Spinal cord (tissue), 10 donors: Measurements from ENCODE around the gene XPO6. TPM values are rescaled to one million over a fixed set of nuclear protein-coding genes. Genes with fewer than 3 reads are reported as not detected.
A peak's percentile ranks its signal among the peaks of the same experiment; 100 is the strongest.

Source experiments
- DNase-seq, 6 donors: peaks; one replicate each; pipeline versions ENCODE4 v3.0.0 to v3.0.0-alpha.2; 2013 to 2015; ENCODE audit warnings: low spot score in 6 of 6, low read depth in 4 of 6
- H3K27ac ChIP-seq: one replicate; pipeline ENCODE4 v1.5.1; 2013; ENCODE audit warnings: low read depth, low read length, control low read depth
- H3K27me3 ChIP-seq: one replicate; pipeline ENCODE4 v1.6.1; 2013; ENCODE audit warnings: low read length; ENCODE audit not compliant: control insufficient read depth, insufficient read depth
- H3K36me3 ChIP-seq: one replicate; pipeline ENCODE4 v1.6.1; 2013; ENCODE audit warnings: low read length; ENCODE audit not compliant: control insufficient read depth, insufficient read depth
- H3K4me1 ChIP-seq: one replicate; pipeline ENCODE4 v1.6.1; 2013; ENCODE audit warnings: low read length; ENCODE audit not compliant: control insufficient read depth, insufficient read depth
- H3K4me3 ChIP-seq: one replicate; pipeline ENCODE4 v1.5.1; 2013; ENCODE audit warnings: low read depth, low read length, control low read depth
- H3K9me3 ChIP-seq: one replicate; pipeline ENCODE4 v1.6.1; 2013; ENCODE audit warnings: low read length; ENCODE audit not compliant: control insufficient read depth, insufficient read depth
- WGBS: methylation state at CpG from one replicate; pipeline ENCODE4 v1.1.5; 2013; ENCODE audit warnings: missing lambda C conversion rate; ENCODE audit not compliant: insufficient coverage; 5-methylcytosine and 5-hydroxymethylcytosine counted together
- polyA plus RNA-seq, 2 donors: library from polyadenylated mRNA; unstranded; fragments of 120-200 nt; gene quantifications; one replicate each; pipeline ENCODE4 v1.2.1, GENCODE V29; 2013; ENCODE audit not compliant: insufficient read length in 2 of 2
- total RNA-seq, 2 donors: library from RNA; depleted of rRNA in 1 of 2; stranded (reverse); fragments of 120-200 nt in 1 of 2; fragments of >200 nt in 1 of 2; gene quantifications; one replicate each; pipeline versions ENCODE4 v1.2.3 to v1.2.4, GENCODE V29; 2013 to 2014
- donor health status: healthy.

XPO6 gene
- total and polyA plus RNA-seq, 4 donors: 84.1 to 164 (median 116) TPM

DNA sequence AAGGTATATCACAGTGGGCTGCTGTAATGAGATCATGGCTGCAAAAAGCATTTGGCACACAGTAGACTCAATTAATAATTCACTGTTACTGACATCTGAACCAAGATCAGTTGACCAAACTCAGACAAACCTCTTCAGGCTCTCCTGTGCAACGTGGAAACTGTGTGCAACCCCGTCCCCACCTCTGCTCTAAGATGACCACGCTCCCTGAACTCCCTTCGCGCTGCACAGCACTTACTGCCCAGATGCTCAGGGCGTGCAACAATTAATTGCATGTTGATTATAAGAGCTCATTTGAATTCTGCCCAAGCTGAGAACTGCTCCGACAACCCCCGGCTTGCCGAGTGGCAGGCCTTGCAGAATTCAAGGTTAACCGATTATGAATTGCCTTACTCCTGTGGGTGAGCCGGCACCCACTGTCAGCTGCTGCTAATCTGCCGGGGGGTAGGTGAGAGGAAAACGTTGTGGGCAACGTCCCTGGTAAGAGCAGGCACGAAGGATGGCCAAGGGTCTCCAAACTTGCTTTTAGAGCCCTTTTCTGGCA lies 147.0 kb downstream of the XPO6 start:
- 55% methylated on average over 10 of the region's 15 CpGs for WGBS
- no peak overlapping the region for H3K4me3 ChIP-seq
- H3K4me1 ChIP-seq: peaks cover 21% of the 10 kb centered on the region
- peaks cover 21% of the 10 kb centered on the region for H3K27me3 ChIP-seq
- no peaks in the 10 kb centered on the region for H3K36me3 ChIP-seq
- DNase-seq: peak in 1 of 6 donors; percentile 29
- no peak overlapping the region for H3K27ac ChIP-seq
- no peaks in the 10 kb centered on the region for H3K9me3 ChIP-seq

DNA sequence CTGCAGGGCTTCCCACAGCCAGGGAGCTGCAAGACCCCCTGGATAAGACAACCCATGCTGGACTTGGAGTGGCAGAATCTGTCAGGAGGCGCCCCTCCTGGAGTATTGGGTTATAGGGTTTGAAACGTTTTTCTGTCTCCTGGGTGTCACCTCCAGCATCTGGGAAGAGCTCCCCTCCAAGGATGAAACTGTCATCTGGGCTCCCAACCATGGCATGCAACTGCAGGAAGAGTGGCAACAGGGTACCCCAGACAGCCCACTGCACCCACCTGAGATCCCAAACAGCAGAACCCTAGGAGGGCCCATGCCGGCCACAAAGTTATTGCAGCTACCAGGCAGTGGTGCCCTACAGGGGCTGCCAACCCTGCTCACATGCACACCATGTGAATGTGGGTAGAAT lies 147.6 kb downstream of the XPO6 start:
- no peak overlapping the region for H3K27ac ChIP-seq
- H3K4me1 ChIP-seq: peaks cover 26% of the 10 kb centered on the region
- H3K36me3 ChIP-seq: no peaks in the 10 kb centered on the region
- DNase-seq: peak in 1 of 6 donors; percentile 21
- H3K27me3 ChIP-seq: peaks cover 21% of the 10 kb centered on the region
- H3K4me3 ChIP-seq: peak overlapping the region; percentile 29
- no peaks in the 10 kb centered on the region for H3K9me3 ChIP-seq
- WGBS: 62% methylated on average over 2 of the region's 3 CpGs

DNA sequence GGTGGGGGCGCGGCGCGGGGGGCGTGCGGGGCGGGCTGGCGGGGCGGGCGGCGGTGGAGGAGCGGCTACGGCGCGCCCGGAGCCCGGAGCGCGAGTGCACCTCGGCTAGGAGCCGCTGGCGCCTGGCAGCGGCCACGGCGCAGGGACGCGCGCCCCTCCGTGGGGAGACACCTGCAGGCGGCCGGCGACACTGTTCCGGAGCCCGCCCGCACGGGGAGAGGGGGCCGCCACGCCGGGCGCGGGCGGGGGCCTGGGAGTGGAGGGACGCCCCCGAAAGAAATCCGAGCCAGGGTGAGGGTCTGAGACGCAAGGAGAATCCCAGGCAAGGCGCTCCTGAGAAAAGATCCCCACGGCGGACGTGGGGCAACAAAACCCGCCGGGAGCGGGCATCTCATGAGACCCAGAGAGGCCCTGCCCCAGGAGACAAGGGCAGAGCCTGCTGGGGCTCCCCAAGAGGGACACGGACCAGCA lies 148.1 kb downstream of the XPO6 start, which contains the start of gene GSG1L:
GSG1L (minus strand) TSS at position 124 of the 471 bp plus-strand sequence. CDS start 290 bp downstream, outside the sequence.
- no peaks in the 10 kb centered on the region for H3K36me3 ChIP-seq
- DNase-seq: peak in 2 of 6 donors; percentile 61 to 71
- H3K27ac ChIP-seq: no peak within 1 kb of the TSS
- H3K4me1 ChIP-seq: peaks cover 27% of the 10 kb centered on the region
- peaks cover 21% of the 10 kb centered on the region for H3K27me3 ChIP-seq
- no peaks in the 10 kb centered on the region for H3K9me3 ChIP-seq
- under 1% methylated on average over 54 of the region's 54 CpGs for WGBS
- peak within 1 kb of the TSS; percentile 32 for H3K4me3 ChIP-seq

DNA sequence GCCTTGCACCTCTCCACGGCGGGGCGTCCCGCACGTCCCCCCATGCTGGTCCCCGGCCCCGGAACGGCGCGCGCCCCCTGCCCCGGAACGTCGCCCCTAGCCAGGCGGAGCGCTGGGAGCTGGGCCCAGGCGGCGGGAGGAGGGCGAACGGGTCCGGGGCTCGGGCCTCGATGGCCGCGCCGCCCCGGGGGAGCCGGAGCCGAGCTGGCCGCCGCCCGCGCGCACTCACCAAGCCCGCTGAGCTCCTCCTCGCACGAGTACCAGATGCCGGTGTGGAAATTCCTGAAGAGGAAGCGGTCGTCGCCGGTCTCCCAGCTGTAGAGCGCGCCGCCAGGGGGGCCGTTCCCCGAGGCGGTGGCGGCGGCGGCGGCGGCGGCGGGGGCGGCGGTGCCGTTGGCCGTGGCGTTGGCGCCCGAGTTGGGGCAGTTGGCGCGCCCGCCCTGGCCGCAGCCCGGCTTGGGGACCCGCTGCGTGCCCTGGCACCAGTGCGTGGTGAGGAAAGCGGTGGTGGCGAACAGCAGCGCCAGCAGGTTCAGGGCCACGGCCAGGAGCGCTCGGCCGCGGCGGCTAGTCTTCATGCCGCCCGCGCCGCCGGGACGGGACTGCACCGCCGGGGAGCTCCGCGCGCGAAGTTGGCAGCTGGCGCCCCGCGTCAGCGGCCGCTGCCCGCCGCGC lies 148.8 kb downstream of the XPO6 start:
- Histone ChIP-seq H3K9me3 (no peaks in the 10 kb centered on the region), H3K36me3 (no peaks in the 10 kb centered on the region), H3K27ac (no peak overlapping the region), H3K4me1 (peaks cover 27% of the 10 kb centered on the region), H3K27me3 (peaks cover 21% of the 10 kb centered on the region), H3K4me3 (peak overlapping the region; percentile 32)
- DNase-seq: peak in 2 of 6 donors; percentile 33 to 36
- WGBS: under 1% methylated on average over 99 of the region's 99 CpGs

DNA sequence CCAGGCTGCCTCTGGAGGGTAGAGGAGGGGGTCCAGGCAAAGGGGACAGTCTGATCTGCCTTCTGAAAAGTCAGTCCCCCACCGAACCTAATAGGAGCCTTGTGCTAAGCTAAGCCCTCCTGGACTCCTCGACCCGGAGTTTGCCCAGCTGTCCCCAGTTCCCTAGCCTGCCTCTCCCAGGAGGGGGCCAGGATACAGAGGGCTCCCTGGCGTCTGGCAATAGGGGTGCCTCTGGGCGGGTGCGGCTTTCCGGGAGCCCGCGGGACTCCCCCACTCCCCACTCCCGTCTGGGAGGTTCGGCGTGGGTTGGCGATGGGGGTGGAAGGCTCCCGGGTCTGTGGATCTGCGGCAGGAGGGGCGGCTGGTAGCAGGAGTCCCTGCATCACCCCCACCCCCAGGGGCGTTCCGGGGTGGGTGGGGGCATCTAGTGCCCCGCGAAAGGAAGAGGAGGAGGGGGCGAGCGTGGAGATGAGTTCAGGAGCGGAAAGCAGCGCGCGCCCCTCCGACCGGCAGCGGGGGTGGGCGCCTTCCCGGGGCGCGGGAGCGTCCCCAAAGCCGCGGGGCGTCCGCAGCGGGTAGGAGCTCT lies 149.4 kb downstream of the XPO6 start:
- 2% methylated on average over 25 of the region's 39 CpGs for WGBS
- H3K4me1 ChIP-seq: peaks cover 27% of the 10 kb centered on the region
- peak overlapping the region; percentile 32 for H3K4me3 ChIP-seq
- no peak for DNase-seq
- no peak overlapping the region for H3K27ac ChIP-seq
- no peaks in the 10 kb centered on the region for H3K36me3 ChIP-seq
- H3K9me3 ChIP-seq: no peaks in the 10 kb centered on the region
- H3K27me3 ChIP-seq: peaks cover 21% of the 10 kb centered on the region

DNA sequence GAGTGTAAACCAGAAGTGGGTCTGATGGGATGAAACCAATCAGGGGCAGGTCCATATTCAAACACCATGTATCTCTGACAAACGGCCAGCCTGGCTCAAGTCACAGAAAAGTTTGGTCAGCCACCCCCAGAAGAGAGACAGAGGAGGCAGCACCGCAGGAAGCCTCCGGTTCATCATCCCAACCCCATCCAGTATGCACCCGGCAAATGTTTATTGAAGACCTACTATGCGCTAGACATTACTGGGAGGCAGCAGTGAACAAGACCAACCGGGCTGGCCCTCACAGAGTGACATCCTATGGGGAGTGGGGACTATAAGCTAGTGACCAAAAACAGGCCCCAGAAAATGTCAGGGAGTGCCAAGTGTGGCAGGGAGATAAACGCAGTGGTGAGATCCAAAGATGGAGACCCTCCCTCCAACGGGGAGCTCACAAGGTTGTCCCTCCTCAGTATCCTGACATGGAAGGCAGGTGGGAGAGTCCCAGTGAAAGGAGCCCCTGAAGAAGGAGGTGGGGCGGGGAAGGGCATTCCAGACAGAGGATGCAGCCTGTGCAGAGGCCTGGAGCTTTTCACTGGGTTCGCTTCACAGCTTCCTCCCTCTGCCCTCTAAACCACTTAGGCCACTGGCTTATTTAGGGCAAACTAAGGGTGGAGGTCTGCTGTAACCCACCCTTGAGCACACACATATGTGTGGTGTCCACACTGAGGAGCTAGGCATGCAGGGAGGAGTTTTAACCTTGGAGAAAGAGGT lies 150.2 kb downstream of the XPO6 start:
- 79% methylated on average over 4 of the region's 10 CpGs for whole genome bisulfite sequencing
- H3K4me1 ChIP-seq: peaks cover 27% of the 10 kb centered on the region
- peaks cover 21% of the 10 kb centered on the region for H3K27me3 ChIP-seq
- no peak overlapping the region for H3K4me3 ChIP-seq
- H3K9me3 ChIP-seq: no peaks in the 10 kb centered on the region
- H3K27ac ChIP-seq: no peak overlapping the region
- no peaks in the 10 kb centered on the region for H3K36me3 ChIP-seq
- no peak for DNase-seq

DNA sequence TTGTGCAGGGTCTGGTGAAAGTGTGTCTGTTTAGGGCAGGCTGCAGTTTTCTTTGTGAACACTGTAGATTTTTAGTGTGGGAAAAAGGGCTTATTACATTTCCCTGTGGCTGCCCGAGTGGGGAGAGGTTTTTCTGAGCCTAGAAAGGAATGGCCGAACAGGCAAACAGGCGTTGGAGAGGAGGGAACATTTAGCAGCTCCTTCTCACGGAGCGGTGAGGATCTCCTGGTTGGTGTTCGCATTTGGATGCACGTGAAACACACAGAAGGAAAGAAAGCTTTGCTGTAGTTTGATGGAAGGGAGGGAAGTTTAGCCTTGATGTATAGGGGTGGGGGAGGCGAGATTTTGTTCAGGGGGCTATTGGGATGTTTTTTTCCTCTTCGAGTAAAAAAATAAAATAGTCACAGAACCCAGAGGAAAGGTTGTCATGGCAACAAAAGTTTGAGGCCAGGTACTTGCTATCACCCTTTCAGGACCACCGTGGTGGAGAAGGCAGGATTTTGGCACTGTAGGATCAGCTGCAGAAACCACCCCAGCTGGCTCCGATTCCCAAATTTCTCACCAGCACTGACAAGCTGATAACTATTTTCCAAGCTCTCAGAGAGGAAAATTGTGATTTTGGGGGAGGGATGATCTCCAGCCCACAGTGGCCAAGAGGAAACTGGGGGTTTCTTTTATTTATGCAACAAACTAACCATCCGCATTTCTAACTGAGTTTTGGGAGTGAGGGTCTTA lies 151.8 kb downstream of the XPO6 start:
- DNase-seq: peak in 2 of 6 donors; percentile 36 to 47
- no peak overlapping the region for H3K4me3 ChIP-seq
- 10% methylated on average over 9 of the region's 12 CpGs for WGBS
- no peaks in the 10 kb centered on the region for H3K36me3 ChIP-seq
- no peaks in the 10 kb centered on the region for H3K9me3 ChIP-seq
- H3K27me3 ChIP-seq: peaks cover 18% of the 10 kb centered on the region
- no peak overlapping the region for H3K27ac ChIP-seq
- peaks cover 27% of the 10 kb centered on the region for H3K4me1 ChIP-seq

DNA sequence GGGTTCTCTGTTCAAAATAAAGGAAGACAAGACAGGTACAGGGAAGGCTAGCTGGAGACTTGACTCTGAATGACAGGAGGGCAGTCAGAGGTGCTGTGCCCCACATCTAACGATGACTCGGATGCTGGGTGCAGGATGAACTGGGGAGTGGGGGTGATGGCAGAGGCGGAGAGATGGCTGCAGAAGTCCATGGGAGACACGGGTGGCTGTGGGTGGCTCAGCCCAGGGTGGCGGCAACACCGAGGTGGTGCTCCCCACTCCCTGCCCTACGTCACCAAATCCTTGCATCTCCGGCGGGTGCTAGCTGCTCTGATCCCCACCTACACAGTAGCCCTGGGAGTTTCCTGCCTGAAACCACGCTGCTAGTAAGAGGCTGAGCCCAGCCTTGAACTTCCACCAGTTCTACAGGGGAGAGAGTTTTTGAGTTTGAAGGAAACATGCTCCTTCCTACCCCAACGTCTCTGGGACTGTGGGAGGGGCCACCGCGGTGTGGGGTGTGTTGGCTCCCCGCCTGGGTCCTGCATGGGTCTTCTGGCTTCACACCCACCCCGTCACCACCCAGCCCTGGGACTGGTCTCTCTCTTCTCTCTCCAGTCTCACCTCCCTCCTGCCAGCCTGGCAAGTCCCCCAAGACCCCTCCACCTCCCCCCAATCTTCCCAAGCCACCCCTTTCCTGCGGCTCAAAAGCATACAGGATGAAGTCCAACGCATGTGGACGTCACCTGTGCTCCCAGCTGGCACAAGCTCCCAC lies 152.8 kb downstream of the XPO6 start:
- Histone ChIP-seq H3K27ac (no peak overlapping the region), H3K4me1 (peaks cover 19% of the 10 kb centered on the region), H3K36me3 (no peaks in the 10 kb centered on the region), H3K4me3 (no peak overlapping the region), H3K27me3 (peaks cover 9% of the 10 kb centered on the region), H3K9me3 (no peaks in the 10 kb centered on the region)
- 70% methylated on average over 9 of the region's 18 CpGs for WGBS
- DNase-seq: no peak
